HepG2 (cell line): Measurements from ENCODE around the gene IL2RA.

Experiments
- EZH2 ChIP-seq: conservative IDR thresholded peaks from 2 replicates; pipeline ENCODE4 v1.6.1; 2012; ENCODE audit warnings: mild to moderate bottlenecking, low read depth, low read length, moderate library complexity
- PHF20 ChIP-seq: sonication (generic); formaldehyde crosslinking; IDR thresholded peaks from 2 replicates; pipeline ENCODE4 v1.5.0; 2020; ENCODE audit warnings: mild to moderate bottlenecking, missing genetic modification reagents
- RAD21 ChIP-seq: fragments of 450-650 bp; formaldehyde crosslinking; IDR thresholded peaks from 2 replicates; pipeline ENCODE4 v1.5.0; 2020; ENCODE audit warnings: mild to moderate bottlenecking
- RFX5 ChIP-seq: IDR thresholded peaks from 2 replicates; pipeline ENCODE4 v1.6.1; 2011; ENCODE audit warnings: low read depth, low read length, improper control_type of control experiment
- SIN3A ChIP-seq: IDR thresholded peaks from 2 replicates; pipeline ENCODE4 v1.6.1; 2011; ENCODE audit warnings: low read depth, mild to moderate bottlenecking, control low read depth, low read length, borderline replicate concordance
- ZNF670 ChIP-seq: sonication (generic); formaldehyde crosslinking; IDR thresholded peaks from 2 replicates; pipeline ENCODE4 v1.8.0; 2022; ENCODE audit warnings: mild to moderate bottlenecking, missing genetic modification reagents, borderline replicate concordance
- TF ChIP-seq, protein P1 (sequence below): sonication (generic); formaldehyde crosslinking; IDR thresholded peaks from 2 replicates; pipeline ENCODE4 v1.4.0; 2020; ENCODE audit warnings: mild to moderate bottlenecking, missing genetic modification reagents, borderline replicate concordance

DNA sequence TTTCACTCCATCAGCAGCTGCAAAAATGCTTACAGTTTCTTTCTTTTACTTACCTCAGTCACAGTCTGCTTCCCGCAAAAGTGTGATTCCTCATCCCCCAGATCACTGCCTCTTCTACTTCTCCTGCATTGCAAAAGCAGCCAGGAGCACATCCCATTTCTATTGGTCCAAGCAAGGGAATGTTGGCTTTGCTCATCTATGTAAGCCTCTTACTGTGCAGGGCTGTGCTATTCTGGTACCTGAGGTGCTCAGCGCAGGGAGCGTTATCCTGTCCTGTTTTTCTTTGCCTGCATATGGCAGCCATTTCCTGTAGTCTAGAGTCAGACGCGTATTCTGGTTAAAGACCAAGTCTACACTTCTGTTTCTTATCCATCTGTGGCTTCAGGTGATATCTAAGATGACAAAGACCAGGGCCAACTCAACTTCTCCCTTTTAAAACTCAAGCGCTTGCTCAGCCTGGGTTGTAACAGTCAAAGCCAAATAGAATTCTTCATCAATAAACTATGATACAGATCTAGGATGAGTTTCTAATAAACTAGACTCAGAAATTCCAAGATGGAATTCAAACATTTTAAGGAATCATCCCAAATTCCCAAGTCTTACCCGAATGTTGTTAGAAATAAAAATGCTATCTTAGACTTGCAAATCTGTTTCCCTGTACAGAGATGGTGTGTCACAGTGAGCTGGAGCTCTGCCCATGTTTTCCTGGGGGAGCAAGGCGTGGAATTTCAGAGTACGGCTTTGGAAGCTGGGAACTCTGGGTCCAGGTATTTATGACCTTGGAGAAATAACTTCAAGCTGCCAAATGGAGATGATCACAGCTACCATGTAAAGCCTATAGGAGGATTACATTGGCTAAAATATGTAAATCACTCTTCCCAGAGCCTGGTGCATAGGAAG is 20.6 kb upstream of the IL2RA start:
- TF ChIP-seq SIN3A (no peak), PHF20 (CRISPR knock-in tag) (no peak), ZNF670 (no peak), RFX5 (no peak), EZH2 (no peak), RAD21 (CRISPR knock-in tag) (no peak)
- TF ChIP-seq, protein P1, sequence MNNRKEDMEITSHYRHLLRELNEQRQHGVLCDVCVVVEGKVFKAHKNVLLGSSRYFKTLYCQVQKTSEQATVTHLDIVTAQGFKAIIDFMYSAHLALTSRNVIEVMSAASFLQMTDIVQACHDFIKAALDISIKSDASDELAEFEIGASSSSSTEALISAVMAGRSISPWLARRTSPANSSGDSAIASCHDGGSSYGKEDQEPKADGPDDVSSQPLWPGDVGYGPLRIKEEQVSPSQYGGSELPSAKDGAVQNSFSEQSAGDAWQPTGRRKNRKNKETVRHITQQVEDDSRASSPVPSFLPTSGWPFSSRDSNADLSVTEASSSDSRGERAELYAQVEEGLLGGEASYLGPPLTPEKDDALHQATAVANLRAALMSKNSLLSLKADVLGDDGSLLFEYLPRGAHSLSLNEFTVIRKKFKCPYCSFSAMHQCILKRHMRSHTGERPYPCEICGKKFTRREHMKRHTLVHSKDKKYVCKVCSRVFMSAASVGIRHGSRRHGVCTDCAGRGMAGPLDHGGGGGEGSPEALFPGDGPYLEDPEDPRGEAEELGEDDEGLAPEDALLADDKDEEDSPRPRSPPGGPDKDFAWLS, result no peak
